ENCODE measurements around the gene GAGE12G. TPM values are rescaled to one million over a fixed set of nuclear protein-coding genes. Genes with fewer than 3 reads are reported as not detected.

GAGE12G gene
- total RNA-seq, 1 donor from 2014 or later, result not detected

DNA sequence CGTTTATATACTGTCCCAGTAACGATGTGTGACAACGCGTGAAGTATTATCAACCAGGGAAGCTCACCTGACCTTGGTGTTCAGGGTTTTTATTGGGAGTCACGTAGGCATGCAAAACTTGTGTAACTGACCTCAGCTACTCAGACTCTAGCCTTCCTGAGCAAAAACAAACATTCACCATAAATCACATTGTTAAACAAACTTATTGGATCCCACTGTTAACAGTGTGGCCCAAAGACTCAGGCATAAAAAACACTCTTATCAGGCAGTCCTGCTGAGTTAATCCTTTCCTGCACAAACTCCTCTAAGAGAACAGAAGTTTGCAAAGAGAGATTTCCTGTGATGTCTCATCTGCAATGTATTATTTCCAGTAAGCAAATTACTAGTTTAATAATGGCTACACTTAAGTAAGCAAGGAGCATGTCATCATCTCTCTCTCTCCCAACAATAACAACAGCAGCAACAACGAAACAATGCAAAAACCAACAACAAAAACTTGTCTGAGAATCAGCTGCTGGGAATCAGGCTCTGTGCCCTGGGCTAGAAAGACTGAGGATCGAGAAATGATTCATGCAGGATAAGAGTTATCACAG, 40.6 kb downstream of the GAGE12G start:
- Histone ChIP-seq H3K27me3 (no peaks in the 10 kb centered on the region), H3K27ac (no peak overlapping the region), H3K9me3 (no peaks in the 10 kb centered on the region), H3K4me1 (no peaks in the 10 kb centered on the region), H3K36me3 (no peaks in the 10 kb centered on the region), H3K4me3 (no peak overlapping the region)
- no peak for DNase-seq (ENCODE audit: extremely low spot score in 2 of 2)
- TF ChIP-seq POLR2AphosphoS5 (IDR thresholded peaks at IDR 0.05; ENCODE audit: insufficient read depth in 1 of 2, low read depth in 1 of 2), result no peak
- TF ChIP-seq CTCF (IDR thresholded peaks at IDR 0.05), result no peak
- no peak for TF ChIP-seq POLR2A (IDR thresholded peaks at IDR 0.05)
- intact Hi-C loops (cut with DNase I), result no loop called here

GRCh38 chrX:49618574-49618973, 48.4 kb downstream of the GAGE12G start:
- no peak for TF ChIP-seq CTCF (IDR thresholded peaks at IDR 0.05)
- TF ChIP-seq POLR2A (IDR thresholded peaks at IDR 0.05), result no peak
- no peak for TF ChIP-seq POLR2AphosphoS5 (IDR thresholded peaks at IDR 0.05; ENCODE audit: insufficient read depth in 1 of 2, low read depth in 1 of 2)
- Histone ChIP-seq H3K36me3 (no peaks in the 10 kb centered on the region), H3K9me3 (no peaks in the 10 kb centered on the region), H3K27ac (no peak overlapping the region), H3K4me3 (no peak overlapping the region), H3K27me3 (no peaks in the 10 kb centered on the region), H3K4me1 (no peaks in the 10 kb centered on the region)
- no peak for DNase-seq (ENCODE audit: extremely low spot score in 2 of 2)
- intact Hi-C loops (cut with DNase I), result no loop called here

Small RNA genes lying within 50 kb of the gene (small RNA-seq; reads per million reads assigned to genes)
- not detected for gene GAGE12B

Other genes with a start within 250 kb of the GAGE12G start
- gene GAGE12J, start 248.4 kb upstream of the GAGE12G start, total RNA-seq, result not detected
- not detected for gene GAGE13, start 238.8 kb upstream of the GAGE12G start, total RNA-seq
- gene GAGE12C, start 38.2 kb upstream of the GAGE12G start, total RNA-seq, result not detected
- gene GAGE12D, start 28.7 kb upstream of the GAGE12G start, total RNA-seq, result not detected
- gene GAGE12E, start 19.1 kb upstream of the GAGE12G start, total RNA-seq, result not detected
- not detected for gene GAGE12F, start 9.6 kb upstream of the GAGE12G start, total RNA-seq
- gene GAGE12H, start 9.5 kb downstream of the GAGE12G start, total RNA-seq, result not detected
- not detected for gene GAGE2A, start 19.1 kb downstream of the GAGE12G start, total RNA-seq
- not detected for gene GAGE1, start 28.6 kb downstream of the GAGE12G start, total RNA-seq
- gene PAGE1, start 125.6 kb downstream of the GAGE12G start, total RNA-seq, result not detected

Data from vagina (tissue), 2 donors.